GM12878 (cell line): ENCODE results near the gene SPATA24. TPM values are rescaled to one million over a fixed set of nuclear protein-coding genes. Genes with fewer than 3 reads are reported as not detected.

Source experiments
- ATAC-seq: fragments of 200-7000 bp; cut with Tn5 transposase; 3 replicates; pipeline ENCODE4 v1.9.1; 2020; ENCODE audit warnings: mild to moderate bottlenecking, moderate library complexity
- BruUV-seq: library from RNA; stranded (reverse); fragments of 400-500 nt; replicated peaks from 2 replicates; lab custom pipeline; 2021; lab: Mats Ljungman, UMichigan
- CTCF ChIA-PET: fragments of 300-600 bp; sonication (Branson Sonifier 250); formaldehyde crosslinking; extraction: SDS; loops from one replicate; lab custom pipeline; 2021; ENCODE audit warnings: inconsistent platforms; lab: Yijun Ruan, JAX
- POLR2A ChIA-PET: fragments of 350-600 bp; formaldehyde crosslinking; extraction: SDS; loops from one replicate; lab custom pipeline; 2021; ENCODE audit warnings: inconsistent platforms; lab: Charles Lee
- RAD21 ChIA-PET: fragments of 300-600 bp; sonication (Branson Sonifier 250); formaldehyde crosslinking; loops from one replicate; lab custom pipeline; 2023; ENCODE audit warnings: antibody characterized with exemption; ENCODE audit not compliant: unreplicated experiment; lab: Charles Lee
- SMC1A ChIA-PET: fragments of 300-600 bp; sonication (Branson Sonifier 250); formaldehyde crosslinking; loops from one replicate; lab custom pipeline; 2023; ENCODE audit not compliant: unreplicated experiment, uncharacterized antibody; lab: Charles Lee
- DNase-seq: peaks from one replicate; pipeline ENCODE4 v3.0.0-alpha.2; 2011; ENCODE audit warnings: low read depth, low spot score
- FAIRE-seq: peaks from 3 replicates; lab custom pipeline; 2011; peaks lifted over from hg19 to GRCh38; lab: Jason Lieb, UNC
- H2AFZ ChIP-seq: 2 replicates; pipeline ENCODE4 v1.6.0; 2011; ENCODE audit warnings: low read depth, low read length, control low read depth; ENCODE audit not compliant: control insufficient read depth
- H3K27ac ChIP-seq: 2 replicates; pipeline ENCODE4 v1.5.1; 2011; ENCODE audit warnings: control low read depth; ENCODE audit not compliant: control insufficient read depth, insufficient read depth
- H3K27me3 ChIP-seq, 2 experiments: replicated peaks in 1 of 2; 2 replicates each; pipeline versions ENCODE4 v1.6.0 to v1.6.1; 2011; ENCODE audit warnings: low read length in 1 of 2; ENCODE audit not compliant: control insufficient read depth in 2 of 2, insufficient read depth in 2 of 2
- H3K36me3 ChIP-seq, 2 experiments: 2 replicates each; pipeline ENCODE4 v1.5.1; 2011; ENCODE audit warnings: low read length in 1 of 2; ENCODE audit not compliant: control insufficient read depth in 2 of 2, insufficient read depth in 2 of 2
- H3K4me1 ChIP-seq: 2 replicates; pipeline ENCODE4 v1.6.1; 2011; ENCODE audit warnings: mild to moderate bottlenecking, low read length, moderate library complexity, mixed read lengths; ENCODE audit not compliant: control insufficient read depth, insufficient read depth
- H3K4me2 ChIP-seq: 2 replicates; pipeline ENCODE4 v1.6.0; 2011; ENCODE audit warnings: control low read depth; ENCODE audit not compliant: control insufficient read depth, insufficient read depth
- H3K4me3 ChIP-seq: fragments of 200-600 bp; sonication (generic); 2 replicates; pipeline ENCODE4 v1.5.1; 2016
- H3K79me2 ChIP-seq: 2 replicates; pipeline ENCODE4 v1.6.0; 2011; ENCODE audit warnings: low read length; ENCODE audit not compliant: control insufficient read depth, insufficient read depth
- H3K9ac ChIP-seq: 2 replicates; pipeline ENCODE4 v1.8.0; 2011; ENCODE audit warnings: low read length, control low read depth, mixed read lengths; ENCODE audit not compliant: control insufficient read depth, insufficient read depth
- H3K9me3 ChIP-seq: replicated peaks from 3 replicates; pipeline ENCODE4 v1.5.1; 2011; ENCODE audit warnings: mild to moderate bottlenecking, low read length; ENCODE audit not compliant: control insufficient read depth, insufficient read depth
- H4K20me1 ChIP-seq: 2 replicates; pipeline ENCODE4 v1.6.0; 2011; ENCODE audit not compliant: control insufficient read depth, insufficient read depth
- ATF3 ChIP-seq: IDR thresholded peaks from 2 replicates; pipeline ENCODE4 v1.6.1; 2011; ENCODE audit warnings: low read depth, mild to moderate bottlenecking, low read length, moderate library complexity, borderline replicate concordance; ENCODE audit errors: extremely low read depth
- BCLAF1 ChIP-seq: fragments of 450-650 bp; IDR thresholded peaks from 2 replicates; pipeline ENCODE4 v1.6.1; 2017; ENCODE audit warnings: antibody characterized with exemption, mild to moderate bottlenecking, moderate library complexity
- DPF2 ChIP-seq: fragments of 450-650 bp; IDR thresholded peaks from 2 replicates; pipeline ENCODE4 v1.6.1; 2017; ENCODE audit warnings: mild to moderate bottlenecking
- MLLT1 ChIP-seq: fragments of 450-650 bp; IDR thresholded peaks from 2 replicates; pipeline ENCODE4 v1.6.1; 2016; ENCODE audit warnings: mild to moderate bottlenecking
- PKNOX1 ChIP-seq: fragments of 450-650 bp; IDR thresholded peaks from 2 replicates; pipeline ENCODE4 v1.6.1; 2016; ENCODE audit warnings: mild to moderate bottlenecking
- POLR2AphosphoS5 ChIP-seq: IDR thresholded peaks from 2 replicates; pipeline ENCODE4 v1.6.1; 2011; ENCODE audit warnings: mild to moderate bottlenecking, low read length, inconsistent platforms
- STAT3 ChIP-seq: IDR thresholded peaks from 2 replicates; pipeline ENCODE4 v1.6.1; 2011; ENCODE audit warnings: low read depth, low read length, improper control_type of control experiment
- TCF7 ChIP-seq: IDR thresholded peaks from 2 replicates; pipeline ENCODE4 v1.6.1; 2014; ENCODE audit warnings: antibody characterized with exemption, borderline replicate concordance
- ZNF384 ChIP-seq: IDR thresholded peaks from 2 replicates; pipeline ENCODE4 v1.6.1; 2012; ENCODE audit warnings: low read depth, mild to moderate bottlenecking, low read length, improper control_type of control experiment, borderline replicate concordance
- WGBS: methylation state at CpG from one replicate; pipeline ENCODE4 v1.1.6; 2016; ENCODE audit warnings: low lambda C conversion rate; ENCODE audit not compliant: insufficient replicate concordance, insufficient coverage; ENCODE audit errors: missing lambda C conversion rate; 5-methylcytosine and 5-hydroxymethylcytosine counted together
- in situ Hi-C: fragments of 300-500 bp; cut with MboI; formaldehyde crosslinking; loops from 9 replicates; pipeline ENCODE4 v1.14.3; 2018; ENCODE audit warnings: mixed read lengths
- intact Hi-C: fragments of 100-400 bp; cut with micrococcal nuclease; formaldehyde crosslinking; loops from one replicate; pipeline ENCODE4 v1.14.2; 2022; ENCODE audit not compliant: unreplicated experiment
- polyA plus RNA-seq, 11 experiments: library from polyadenylated mRNA; depleted of rRNA in 4 of 11; unstranded in 6 of 11; stranded (reverse) in 5 of 11; fragments of >200 nt; fragmentation: Nextera tagmentation in 4 of 11; fragmentation: Illumina TruSeq in 1 of 11; extraction: Ambion mirVana in 4 of 11; extraction: Trizol in 1 of 11; gene quantifications; 1 replicate in 1 of 11; 2 replicates in 10 of 11; pipeline versions ENCODE4 v1.2.1 to v1.2.3, GENCODE V29; 2011 to 2016; ENCODE audit warnings: inconsistent platforms in 2 of 11, missing spikeins in 2 of 11, low read depth in 1 of 11
- total RNA-seq, 4 experiments: library from RNA; depleted of rRNA in 3 of 4; stranded (reverse); fragments of >200 nt in 3 of 4; fragmentation: Illumina TruSeq in 1 of 4; extraction: Trizol in 1 of 4; gene quantifications; 2 replicates each; pipeline versions ENCODE4 v1.2.1 to v1.2.3, GENCODE V29; 2013 to 2021
- TF ChIP-seq, protein P1 (sequence below): IDR thresholded peaks from 2 replicates; pipeline ENCODE4 v1.6.1; 2012; ENCODE audit warnings: low read depth, low read length, improper control_type of control experiment

The SPATA24 gene
- total and polyA plus RNA-seq, 10 of the 15 experiments (the other 5 are each of a cell fraction or from before 2014, with no cell fraction given) = 4.1 to 9.8 (median 7.3) TPM

DNA sequence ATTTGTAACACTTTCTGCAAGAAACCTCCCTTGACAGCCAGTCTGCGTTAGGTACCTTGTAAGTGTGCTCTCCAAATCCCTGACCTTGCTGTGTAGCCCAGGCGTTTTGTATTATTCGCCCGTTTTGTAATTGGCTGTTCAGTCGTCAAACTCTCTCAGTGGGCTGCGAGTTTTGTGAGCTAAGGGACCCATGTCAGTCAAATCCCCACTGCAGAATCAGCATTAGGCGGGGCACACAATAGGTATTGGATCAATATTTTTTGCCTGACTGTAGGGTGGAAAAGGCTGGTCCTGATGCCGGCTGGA is 34.8 kb upstream of the SPATA24 start:
- TF ChIP-seq BCLAF1 (no peak), TCF7 (no peak), DPF2 (0 out of 2 replicates have a peak, but pooled peaks have one; percentile 11), STAT3 (no peak), POLR2AphosphoS5 (peak; percentile 7; the same call in 1 of the 2 replicates), MLLT1 (0 out of 2 replicates have a peak, but pooled peaks have one; percentile 25), ZNF384 (no peak), PKNOX1 (peak; percentile 78), ATF3 (no peak)
- TF ChIP-seq, protein P1, sequence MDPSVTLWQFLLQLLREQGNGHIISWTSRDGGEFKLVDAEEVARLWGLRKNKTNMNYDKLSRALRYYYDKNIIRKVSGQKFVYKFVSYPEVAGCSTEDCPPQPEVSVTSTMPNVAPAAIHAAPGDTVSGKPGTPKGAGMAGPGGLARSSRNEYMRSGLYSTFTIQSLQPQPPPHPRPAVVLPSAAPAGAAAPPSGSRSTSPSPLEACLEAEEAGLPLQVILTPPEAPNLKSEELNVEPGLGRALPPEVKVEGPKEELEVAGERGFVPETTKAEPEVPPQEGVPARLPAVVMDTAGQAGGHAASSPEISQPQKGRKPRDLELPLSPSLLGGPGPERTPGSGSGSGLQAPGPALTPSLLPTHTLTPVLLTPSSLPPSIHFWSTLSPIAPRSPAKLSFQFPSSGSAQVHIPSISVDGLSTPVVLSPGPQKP = no peak
- FAIRE-seq = no peak
- ChIA-PET SMC1A (interaction anchor here (0.6 to 8.2 kb wide), 15 partner anchors 9 to 859 kb away, joined by 3 to 86 read pairs (median 5); partner anchors contain the start of gene STING1), POLR2A (interaction anchor here (0.6 to 5.7 kb wide), 14 partner anchors 10 to 768 kb away, joined by 3 to 53 read pairs (median 8); partner anchors contain the start of genes MATR3, SPATA24 and STING1), CTCF (interaction anchor here (0.6 to 7.9 kb wide), 12 partner anchors 9 to 240 kb away, joined by 3 to 83 read pairs (median 6); partner anchors contain the start of genes SPATA24 and STING1), RAD21 (interaction anchor here (0.7 to 5.4 kb wide), 13 partner anchors 9 to 93 kb away, joined by 3 to 59 read pairs (median 8); partner anchors contain the start of genes SPATA24 and STING1)
- in situ Hi-C loops = no loop called here
- no peaks in the 10 kb centered on the region for H4K20me1 ChIP-seq
- no peaks in the 10 kb centered on the region for H3K9me3 ChIP-seq
- no TSS peak for BruUV-seq
- peak overlapping the region; percentile 98 for H3K4me2 ChIP-seq
- H3K9ac ChIP-seq = peak overlapping the region; percentile 60
- H3K4me1 ChIP-seq = peaks cover 24% of the 10 kb centered on the region
- intact Hi-C loops = loop anchor here (1.0 kb wide), 2 partner anchors 9 to 20 kb away; no protein-coding TSS in a partner anchor
- 0 out of 2 replicates have a peak overlapping the region, but pooled peaks have one; percentile 22 for H3K27ac ChIP-seq
- no peak for ATAC-seq
- peak overlapping the region; percentile 84 for H3K4me3 ChIP-seq
- H3K36me3 ChIP-seq = no peaks in the 10 kb centered on the region
- DNase-seq = no peak
- H3K79me2 ChIP-seq = no peaks in the 10 kb centered on the region
- 45% methylated on average over 8 of the region's 8 CpGs for WGBS
- H2AFZ ChIP-seq = peak overlapping the region; percentile 56
- no peaks in the 10 kb centered on the region for H3K27me3 ChIP-seq
